NCI-H1417 treated with DMSO at 0.1 percent for 48 hours (cell line): ENCODE data around the gene TMPRSS9.
"Not testable (repeated sequence)": the region's sequence is repeated elsewhere in the genome, so short reads cannot be mapped to it uniquely, and the experiment has no call there.

Experiments
- DNase-seq: peaks from one replicate; lab custom pipeline; 2025; lab: John Stamatoyannopoulos, UW

TMPRSS9 gene

DNA sequence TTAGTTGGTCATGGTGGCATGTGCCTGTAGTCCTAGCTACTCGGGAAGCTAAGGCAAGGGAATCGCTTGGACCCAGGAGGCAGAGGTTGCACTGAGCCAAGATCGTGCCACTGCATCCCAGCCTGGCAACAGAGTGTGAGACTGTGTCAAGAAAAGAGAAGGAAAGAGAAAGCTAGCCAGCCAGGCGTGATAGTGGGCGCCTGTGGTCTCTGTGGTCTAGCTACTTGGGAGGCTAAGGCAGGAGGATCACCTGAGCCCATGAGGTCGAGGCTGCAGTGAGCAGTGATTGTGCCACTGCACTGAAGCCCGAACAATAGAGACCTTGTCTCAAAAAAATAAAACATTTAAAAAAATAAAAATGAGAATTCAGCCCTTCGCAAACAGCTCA is 34.0 kb downstream of the TMPRSS9 start:
- no peak for DNase-seq

DNA sequence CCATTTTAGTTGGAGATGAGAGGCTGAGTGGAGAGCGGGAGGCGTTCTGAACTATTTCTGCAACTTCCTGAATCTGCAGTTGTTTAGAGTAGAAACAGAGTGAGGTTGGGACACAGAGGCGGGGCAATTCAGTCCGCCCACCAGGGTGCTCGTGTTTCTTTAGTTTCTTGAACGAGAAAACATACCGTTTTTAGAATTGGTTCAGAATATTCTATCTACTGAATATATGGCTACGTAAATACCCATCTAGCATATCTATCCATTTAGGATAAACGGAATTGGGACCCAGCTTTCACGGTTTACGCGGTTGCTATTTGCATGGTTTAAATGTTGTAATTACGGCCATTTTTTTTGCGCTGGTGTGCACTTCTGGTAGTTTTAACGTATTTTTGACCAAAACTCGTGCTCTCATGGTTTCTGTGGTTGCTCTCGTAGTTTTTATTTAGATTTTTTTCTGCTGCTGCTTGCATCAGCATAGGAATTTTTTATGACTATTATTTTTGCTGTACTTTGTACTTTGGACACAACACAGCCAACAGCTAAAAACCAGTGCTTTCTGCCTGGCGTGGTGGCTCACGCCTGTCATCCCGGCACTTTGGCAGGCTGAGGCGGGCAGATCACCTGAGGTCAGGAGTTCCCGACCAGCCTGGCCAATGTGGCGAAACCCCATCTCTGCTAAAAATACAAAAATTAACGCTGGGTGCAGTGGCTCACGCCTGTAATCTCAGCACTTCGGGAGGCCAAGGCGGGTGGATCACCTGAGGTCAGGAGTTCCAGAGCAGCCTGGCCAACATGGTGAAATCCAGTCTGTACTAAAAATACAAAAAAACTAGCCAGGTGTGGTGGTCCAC is 34.6 kb downstream of the TMPRSS9 start:
- DNase-seq: no peak

DNA sequence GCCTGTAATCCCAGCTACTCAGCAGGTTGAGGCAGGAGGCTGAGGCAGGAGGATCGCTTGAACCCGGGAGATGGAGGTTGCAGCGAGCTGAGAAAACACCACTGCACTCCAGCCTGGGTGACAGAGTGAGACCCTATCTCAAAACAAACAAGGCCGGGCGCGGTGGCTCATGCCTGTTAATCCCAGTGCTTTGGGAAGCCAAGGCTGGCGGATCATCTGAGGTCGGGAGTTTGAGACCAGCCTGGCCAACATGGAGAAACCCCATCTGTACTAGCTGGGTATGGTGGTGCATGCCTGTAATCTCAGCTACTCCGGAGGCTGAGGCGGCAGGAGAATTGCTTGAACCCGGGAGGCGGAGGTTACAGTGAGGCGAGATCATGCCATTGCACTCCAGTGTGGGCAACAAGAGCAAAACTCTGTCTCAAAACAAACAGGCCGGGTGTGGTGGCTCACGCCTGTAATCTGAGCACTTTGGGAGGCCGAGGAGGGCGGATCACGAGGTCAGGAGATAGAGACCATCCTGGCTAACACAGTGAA is 35.3 kb downstream of the TMPRSS9 start:
- not testable (repeated sequence) for DNase-seq

DNA sequence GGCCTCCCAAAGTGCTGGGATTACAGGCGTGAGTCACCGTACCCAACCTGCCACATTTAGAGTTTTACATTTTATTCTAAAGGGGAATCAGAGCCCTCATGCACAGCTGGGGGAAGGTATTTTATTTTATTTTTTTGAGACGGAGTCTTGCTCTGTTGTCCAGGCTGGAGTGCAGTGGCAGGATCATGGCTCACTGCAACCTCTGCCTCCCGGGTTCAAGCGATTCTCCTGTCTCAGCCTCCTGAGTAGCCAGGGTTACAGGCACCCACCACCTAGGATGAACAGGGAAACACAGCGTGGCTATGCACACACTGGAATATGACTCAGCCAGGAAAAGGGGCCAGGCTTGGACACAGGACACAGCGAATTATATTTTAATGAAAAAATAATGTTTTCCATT is 37.1 kb downstream of the TMPRSS9 start:
- not testable (repeated sequence) for DNase-seq

DNA sequence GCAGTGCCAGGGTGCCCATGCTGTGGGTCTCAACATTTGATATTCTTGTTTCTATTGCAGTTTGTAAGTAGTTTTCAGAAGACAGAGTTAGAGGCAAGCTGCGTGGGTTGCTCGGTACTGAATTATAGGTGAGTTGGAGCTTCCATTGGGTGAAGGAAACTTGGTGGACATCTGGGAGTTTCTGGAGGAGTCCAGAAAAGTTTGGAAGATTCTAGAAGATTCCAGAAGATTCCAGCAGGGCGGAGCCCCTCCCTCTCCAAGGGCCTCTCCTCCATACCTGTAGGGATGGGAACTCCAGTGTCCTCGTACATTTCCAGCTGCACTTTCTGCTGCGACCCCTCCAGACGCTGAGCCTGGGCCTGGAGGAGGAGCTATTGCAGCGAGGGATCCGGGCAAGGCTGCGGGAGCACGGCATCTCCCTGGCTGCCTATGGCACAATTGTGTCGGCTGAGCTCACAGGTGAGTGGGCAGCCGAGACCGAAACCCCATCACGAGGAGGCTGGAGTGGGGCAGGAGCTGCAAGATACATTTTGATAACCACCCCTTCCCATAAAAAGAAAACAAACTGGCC is 38.8 kb downstream of the TMPRSS9 start:
- no peak for DNase-seq

DNA sequence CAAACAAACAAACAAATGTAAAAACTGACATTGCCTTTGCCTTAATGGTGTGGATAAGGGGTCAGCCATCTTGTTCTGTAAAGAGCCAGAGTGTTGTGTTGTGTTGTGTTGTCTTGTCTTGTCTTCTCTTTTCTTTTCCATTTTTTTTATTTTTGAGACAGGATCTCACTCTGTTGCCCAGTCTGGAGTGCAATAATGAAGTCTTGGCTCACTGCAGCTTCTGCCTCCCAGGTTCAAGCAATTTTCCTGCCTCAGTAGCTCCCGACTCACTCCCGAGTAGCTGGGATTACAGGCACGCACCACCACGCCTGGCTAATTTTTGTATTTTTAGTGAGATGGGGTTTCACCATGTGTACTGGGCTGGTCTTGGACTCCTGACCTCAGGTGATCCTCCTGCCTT is 39.5 kb downstream of the TMPRSS9 start:
- no peak for DNase-seq

DNA sequence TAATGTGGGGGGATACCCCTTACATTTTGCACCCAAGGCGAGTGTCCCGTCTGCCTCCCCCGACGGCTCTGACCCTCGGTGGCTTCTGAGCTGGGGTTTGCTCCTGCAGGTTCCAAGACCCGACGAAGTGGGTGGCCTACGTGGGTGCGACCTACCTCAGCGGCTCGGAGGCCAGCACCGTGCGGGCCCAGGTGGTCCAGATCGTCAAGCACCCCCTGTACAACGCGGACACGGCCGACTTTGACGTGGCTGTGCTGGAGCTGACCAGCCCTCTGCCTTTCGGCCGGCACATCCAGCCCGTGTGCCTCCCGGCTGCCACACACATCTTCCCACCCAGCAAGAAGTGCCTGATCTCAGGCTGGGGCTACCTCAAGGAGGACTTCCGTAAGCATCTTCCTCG is 48.2 kb downstream of the TMPRSS9 start:
- no peak for DNase-seq

DNA sequence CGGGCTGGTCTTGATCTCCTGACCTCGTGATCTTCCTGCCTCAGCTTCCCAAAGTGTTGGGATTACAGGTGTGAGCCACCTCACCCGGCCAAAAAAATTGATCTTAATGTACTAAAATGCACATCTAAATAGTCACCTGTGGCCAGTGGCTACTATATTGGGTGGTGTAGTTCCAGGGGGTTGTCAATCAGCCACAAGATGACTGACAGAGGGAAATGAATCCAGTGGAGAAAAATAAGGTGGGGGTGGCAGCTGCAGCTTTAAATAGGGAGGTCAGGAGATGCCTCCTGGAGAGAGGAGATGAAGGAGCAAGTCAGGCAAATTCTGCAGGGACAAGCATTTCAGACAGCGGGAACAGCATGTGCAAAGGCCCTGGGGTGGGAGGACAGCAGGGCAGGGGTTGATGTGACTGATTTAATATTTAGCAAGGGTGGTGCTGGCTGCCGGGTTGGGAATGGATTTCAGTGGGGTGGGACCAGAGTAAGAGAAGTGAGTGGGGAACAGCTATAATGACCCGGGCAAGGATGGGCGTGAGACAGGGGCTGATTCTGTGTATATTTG is 49.4 kb downstream of the TMPRSS9 start:
- DNase-seq: no peak

DNA sequence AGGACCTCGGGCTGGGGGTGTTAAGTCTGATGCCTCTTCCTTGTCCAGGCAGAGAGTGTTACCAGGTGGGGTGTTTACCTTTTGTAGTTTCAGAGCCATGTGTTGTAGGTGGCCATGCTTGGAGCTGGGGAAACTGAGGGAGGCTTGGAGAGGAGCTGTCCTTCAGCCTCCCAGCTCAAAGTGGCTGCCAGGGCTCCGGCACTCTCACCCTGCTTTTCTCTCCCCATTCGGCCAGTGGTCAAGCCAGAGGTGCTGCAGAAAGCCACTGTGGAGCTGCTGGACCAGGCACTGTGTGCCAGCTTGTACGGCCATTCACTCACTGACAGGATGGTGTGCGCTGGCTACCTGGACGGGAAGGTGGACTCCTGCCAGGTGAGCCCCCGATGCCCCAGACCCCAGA is 50.0 kb downstream of the TMPRSS9 start:
- DNase-seq: no peak

DNA sequence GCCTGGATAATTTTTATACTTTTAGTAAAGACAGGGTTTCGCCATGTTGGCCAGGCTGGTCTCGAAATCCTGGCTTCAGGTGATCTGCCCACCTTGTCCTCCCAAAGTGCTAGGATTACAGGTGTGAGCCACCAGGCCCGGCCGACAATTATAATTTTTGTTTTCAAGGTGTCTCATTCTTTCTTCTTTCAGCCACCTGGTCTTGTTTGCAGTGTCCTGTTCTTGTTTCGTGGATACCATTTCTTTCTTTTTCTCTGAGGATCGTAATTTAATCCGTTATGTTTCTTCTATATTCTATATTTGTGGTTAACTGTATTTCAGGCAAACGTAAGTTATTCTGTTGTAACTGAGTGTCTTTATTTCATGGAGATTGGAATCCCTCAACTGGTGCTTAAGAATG is 51.6 kb downstream of the TMPRSS9 start:
- no peak for DNase-seq

DNA sequence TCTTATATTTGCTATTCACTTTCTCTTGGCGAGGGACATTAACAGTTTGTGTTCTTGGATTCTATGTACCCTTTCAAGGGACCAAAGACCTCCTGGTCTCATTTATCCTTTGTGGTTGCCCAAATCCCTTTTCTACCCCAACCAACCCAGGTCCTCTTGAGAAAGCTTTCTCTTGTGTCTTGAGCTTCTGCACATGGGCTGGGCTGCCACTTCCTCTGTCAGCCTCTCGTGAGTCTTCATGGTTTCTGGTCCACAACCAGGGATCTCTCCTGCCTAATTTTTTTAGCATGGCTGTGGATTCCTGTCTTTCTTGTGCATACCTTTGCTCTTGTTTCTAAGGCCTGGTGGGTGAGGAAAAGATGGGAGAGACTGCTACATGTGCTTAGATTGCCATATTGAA is 52.4 kb downstream of the TMPRSS9 start:
- DNase-seq: no peak

DNA sequence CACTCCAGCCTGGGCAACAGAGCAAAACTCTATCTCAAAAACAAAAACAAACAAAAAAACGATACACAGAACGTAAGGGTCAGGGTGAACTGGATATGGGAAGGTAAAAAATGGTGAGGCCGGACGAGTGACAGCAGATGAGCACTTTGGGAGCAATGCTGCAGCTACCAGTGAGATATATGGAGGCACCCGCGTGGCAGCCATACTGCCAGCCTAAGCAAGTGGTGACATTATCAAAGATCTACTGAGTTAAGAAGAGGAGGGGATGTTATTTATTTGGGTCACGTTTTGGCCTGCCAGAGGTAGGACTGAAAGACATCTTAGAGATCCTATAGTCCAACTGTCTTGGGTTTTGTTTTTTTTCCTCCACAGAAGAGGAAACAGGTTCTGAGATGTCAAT is 53.1 kb downstream of the TMPRSS9 start:
- DNase-seq: no peak

DNA sequence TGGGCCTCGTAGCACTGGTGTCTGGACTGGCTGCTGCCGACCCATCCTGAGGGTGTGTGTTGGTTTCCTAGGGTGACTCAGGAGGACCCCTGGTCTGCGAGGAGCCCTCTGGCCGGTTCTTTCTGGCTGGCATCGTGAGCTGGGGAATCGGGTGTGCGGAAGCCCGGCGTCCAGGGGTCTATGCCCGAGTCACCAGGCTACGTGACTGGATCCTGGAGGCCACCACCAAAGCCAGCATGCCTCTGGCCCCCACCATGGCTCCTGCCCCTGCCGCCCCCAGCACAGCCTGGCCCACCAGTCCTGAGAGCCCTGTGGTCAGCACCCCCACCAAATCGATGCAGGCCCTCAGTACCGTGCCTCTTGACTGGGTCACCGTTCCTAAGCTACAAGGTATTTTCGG is 53.6 kb downstream of the TMPRSS9 start:
- DNase-seq: no peak

DNA sequence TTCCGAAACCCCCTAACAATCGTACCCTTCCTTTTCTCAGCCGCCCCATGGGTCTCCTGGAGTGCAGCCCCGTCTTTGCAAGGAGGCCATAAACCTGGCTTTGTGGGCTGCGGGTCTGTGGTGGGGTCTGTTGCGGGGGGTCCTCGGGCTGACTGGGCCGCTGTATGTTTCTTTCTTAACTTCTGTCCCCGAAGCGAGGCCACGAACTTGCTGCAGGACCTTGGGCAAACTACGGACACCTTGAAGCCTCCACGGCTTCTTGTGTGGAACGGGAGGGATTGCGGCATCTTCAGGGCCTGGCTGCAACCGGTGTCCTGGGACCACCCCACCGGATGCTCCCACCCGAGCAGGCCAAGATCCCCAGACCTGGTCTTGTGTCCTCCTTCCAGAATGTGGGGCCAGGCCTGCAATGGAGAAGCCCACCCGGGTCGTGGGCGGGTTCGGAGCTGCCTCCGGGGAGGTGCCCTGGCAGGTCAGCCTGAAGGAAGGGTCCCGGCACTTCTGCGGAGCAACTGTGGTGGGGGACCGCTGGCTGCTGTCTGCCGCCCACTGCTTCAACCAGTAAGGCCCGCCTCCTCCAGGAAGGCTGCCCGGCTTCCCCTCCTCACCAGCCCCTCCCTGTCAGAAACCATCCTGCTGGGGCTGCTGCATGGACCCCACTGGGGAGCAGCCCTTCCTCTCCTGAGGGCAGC is 55.4 kb downstream of the TMPRSS9 start:
- no peak for DNase-seq

DNA sequence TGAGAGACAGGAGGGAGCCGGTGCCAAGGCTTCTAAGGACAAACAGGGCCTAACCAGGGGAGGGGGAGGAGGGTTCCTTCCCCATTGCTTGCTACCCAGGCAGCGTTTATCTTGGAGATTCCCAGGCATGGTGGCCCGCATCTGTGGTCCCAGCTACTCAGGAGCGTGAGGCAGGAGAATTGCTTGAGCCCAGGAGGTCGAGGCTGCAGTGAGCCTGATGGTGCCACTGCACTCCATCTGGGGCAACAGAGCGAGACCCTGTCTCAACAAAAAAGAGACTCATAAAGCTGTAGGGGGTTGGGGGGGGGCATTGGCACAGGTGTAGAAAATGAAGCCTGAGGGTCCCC is 55.9 kb downstream of the TMPRSS9 start:
- DNase-seq: no peak

DNA sequence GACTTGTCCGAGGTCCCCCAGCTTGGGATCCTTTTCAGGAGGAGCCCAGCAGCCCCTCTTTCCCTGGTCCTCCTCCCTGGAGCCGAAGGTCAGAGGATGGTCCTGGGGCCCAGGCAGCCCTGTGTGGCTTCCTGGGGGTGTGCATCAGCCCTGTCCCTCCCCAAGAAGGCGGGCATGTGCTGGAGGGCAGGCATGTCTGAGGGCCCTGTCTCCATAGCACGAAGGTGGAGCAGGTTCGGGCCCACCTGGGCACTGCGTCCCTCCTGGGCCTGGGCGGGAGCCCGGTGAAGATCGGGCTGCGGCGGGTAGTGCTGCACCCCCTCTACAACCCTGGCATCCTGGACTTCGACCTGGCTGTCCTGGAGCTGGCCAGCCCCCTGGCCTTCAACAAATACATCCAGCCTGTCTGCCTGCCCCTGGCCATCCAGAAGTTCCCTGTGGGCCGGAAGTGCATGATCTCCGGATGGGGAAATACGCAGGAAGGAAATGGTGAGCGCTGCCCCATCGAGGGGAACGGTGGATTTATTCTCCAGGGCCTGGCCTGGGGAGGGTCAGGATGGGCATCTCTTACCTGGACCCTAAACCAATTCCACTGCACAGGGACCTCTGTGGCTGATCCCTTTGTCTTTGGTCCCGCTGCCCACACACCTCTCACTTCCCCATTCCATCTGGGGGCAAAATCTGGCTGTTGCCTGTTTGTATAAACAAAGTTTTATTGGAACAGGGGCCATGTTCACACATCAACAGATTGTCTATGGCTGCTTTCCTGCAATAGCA is 56.4 kb downstream of the TMPRSS9 start:
- no peak for DNase-seq

DNA sequence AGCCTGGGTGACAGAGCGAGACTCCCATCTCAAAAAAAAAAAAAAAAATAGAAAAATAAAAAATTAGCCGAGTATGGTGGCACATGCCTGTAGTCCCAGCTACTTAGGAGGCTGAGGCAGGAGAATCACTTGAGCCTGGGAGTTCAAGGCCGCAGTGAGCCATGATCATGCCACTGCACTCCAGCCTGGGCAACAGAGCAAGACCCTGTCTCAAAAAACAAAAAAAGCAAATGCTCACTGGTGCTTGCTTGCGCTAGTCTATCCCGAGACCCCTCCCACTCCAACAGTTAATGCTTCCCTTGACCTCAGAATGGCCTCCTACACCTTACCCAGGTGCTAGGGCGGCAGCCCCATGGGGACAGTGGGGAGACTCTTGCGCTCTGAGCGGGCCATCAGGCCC is 57.4 kb downstream of the TMPRSS9 start:
- not testable (repeated sequence) for DNase-seq

DNA sequence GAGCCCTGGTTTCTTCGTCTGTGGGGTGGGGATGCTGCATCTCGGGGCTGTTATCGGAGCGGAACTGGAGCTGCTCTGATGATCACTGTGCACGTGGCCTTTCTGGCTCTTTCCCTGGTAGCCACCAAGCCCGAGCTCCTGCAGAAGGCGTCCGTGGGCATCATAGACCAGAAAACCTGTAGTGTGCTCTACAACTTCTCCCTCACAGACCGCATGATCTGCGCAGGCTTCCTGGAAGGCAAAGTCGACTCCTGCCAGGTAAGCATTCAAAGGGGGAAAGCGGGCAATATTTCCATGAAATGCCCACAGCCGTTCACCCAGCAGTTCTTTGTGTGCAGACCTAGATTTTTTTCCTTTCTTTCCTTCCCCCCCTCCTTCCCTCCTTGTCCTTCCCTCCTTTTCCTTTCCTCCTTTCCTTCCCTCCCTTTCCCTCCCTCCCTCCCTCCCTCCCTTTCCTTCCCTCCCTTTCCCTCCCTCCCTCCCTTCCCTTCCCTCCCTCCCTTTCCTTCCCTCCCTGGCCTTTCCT is 57.9 kb downstream of the TMPRSS9 start:
- no peak for DNase-seq

DNA sequence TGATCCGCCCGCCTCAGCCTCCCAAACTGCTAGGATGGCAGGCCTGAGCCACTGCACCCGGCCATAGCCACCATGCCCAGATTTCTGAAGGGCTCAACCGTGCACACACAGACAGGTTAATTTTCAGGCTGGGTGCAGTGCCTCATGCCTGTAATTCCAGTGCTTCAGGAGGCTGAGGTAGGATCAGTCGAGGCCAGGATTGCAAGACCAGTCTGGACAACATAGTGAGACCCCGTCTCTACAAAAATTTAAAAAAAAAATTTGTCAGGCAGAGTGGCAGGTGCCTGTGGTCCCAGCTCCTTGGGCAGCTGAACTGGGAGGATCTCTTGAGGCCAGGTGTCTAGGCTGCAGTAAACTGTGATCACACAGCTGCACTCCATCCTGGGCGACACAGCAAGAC is 59.7 kb downstream of the TMPRSS9 start:
- no peak for DNase-seq

DNA sequence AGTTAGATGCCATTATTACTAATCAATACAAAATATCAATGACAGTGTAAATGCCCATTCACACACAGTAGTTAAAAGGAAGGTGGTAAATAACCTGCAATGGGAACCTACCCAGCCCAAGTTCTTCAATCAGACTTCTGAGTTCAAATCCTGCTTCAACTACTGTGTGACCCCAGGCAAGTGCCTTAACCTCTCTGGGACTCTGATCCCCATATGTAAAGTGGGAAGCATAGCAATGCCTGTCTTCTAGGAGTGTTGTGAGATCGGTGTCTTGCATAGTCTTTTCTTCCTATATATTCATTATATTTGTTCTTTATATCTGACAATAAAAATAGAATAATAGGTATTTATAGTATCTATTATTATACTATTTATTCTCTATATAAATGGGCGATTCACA is 60.4 kb downstream of the TMPRSS9 start:
- no peak for DNase-seq

DNA sequence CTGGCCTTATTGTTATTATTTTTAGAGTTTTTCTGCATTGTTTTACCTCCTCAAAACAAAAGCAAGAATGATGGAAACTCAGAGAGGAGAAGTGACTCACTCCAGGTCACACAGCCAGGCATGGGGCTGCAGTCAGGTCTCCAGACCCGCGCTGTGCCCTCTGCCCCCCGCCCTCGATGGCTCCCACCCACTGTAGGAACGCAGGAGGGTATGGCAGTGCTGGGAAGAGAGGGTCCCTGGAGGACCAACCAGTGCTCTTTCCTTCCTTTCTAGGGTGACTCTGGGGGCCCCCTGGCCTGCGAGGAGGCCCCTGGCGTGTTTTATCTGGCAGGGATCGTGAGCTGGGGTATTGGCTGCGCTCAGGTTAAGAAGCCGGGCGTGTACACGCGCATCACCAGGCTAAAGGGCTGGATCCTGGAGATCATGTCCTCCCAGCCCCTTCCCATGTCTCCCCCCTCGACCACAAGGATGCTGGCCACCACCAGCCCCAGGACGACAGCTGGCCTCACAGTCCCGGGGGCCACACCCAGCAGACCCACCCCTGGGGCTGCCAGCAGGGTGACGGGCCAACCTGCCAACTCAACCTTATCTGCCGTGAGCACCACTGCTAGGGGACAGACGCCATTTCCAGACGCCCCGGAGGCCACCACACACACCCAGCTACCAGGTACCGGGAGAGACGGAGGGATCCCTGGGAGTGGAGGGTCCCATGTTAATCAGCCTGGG is 61.7 kb downstream of the TMPRSS9 start:
- DNase-seq: no peak
